ENCODE results near the gene NOL4L.

NOL4L gene

GRCh38 chr20:32436142-32436861, 148.8 kb downstream of the NOL4L start:
- H3K27ac Mint-ChIP-seq, result peak overlapping the region; percentile 63

GRCh38 chr20:32435449-32436107, 149.6 kb downstream of the NOL4L start:
- peaks cover 100% of the 10 kb centered on the region for H3K36me3 Mint-ChIP-seq
- H3K4me3 Mint-ChIP-seq, result no peak overlapping the region
- ATAC-seq (no peak), DNase-seq (ENCODE audit: low spot score in 2 of 2) (no peak)
- H3K4me1 Mint-ChIP-seq, result peaks cover 17% of the 10 kb centered on the region
- no peaks in the 10 kb centered on the region for H3K9me3 Mint-ChIP-seq
- no peak overlapping the region for H3K27ac Mint-ChIP-seq

More at GRCh38 chr20:32436142-32436861, 148.8 kb downstream of the NOL4L start:
- DNase-seq (ENCODE audit: low spot score in 2 of 2), result no peak
- ATAC-seq, result no peak
- H3K9me3 Mint-ChIP-seq, result no peaks in the 10 kb centered on the region
- H3K4me1 Mint-ChIP-seq, result peaks cover 25% of the 10 kb centered on the region
- H3K36me3 Mint-ChIP-seq, result peaks cover 100% of the 10 kb centered on the region
- no peak overlapping the region for H3K4me3 Mint-ChIP-seq

GRCh38 chr20:32434434-32434833, 150.7 kb downstream of the NOL4L start:
- Mint-ChIP-seq H3K9me3 (no peaks in the 10 kb centered on the region), H3K4me3 (no peak overlapping the region), H3K36me3 (peaks cover 100% of the 10 kb centered on the region), H3K4me1 (peaks cover 14% of the 10 kb centered on the region), H3K27ac (no peak overlapping the region)
- ATAC-seq (no peak), DNase-seq (ENCODE audit: low spot score in 2 of 2) (no peak)

GRCh38 chr20:32433311-32434021, 151.7 kb downstream of the NOL4L start:
- peaks cover 4% of the 10 kb centered on the region for H3K4me1 Mint-ChIP-seq
- peaks cover 100% of the 10 kb centered on the region for H3K36me3 Mint-ChIP-seq
- no peak for DNase-seq (ENCODE audit: low spot score in 2 of 2)
- H3K27ac Mint-ChIP-seq, result no peak overlapping the region
- H3K4me3 Mint-ChIP-seq, result no peak overlapping the region
- no peaks in the 10 kb centered on the region for H3K9me3 Mint-ChIP-seq
- no peak for ATAC-seq

- Mint-ChIP-seq H3K4me1 (peaks cover 6% of the 10 kb centered on the region), H3K27ac (peak overlapping the region; percentile 54), H3K36me3 (peaks cover 100% of the 10 kb centered on the region), H3K9me3 (no peaks in the 10 kb centered on the region), H3K4me3 (no peak overlapping the region)
- ATAC-seq, result no peak
- DNase-seq (ENCODE audit: low spot score in 2 of 2), result no peak
Observed at GRCh38 chr20:32432277-32432676, 152.9 kb downstream of the NOL4L start.

- peak overlapping the region; percentile 54 for H3K27ac Mint-ChIP-seq
- no peak for ATAC-seq
Observed at GRCh38 chr20:32431457-32431856, 153.7 kb downstream of the NOL4L start.

GRCh38 chr20:32429745-32430360, 155.3 kb downstream of the NOL4L start:
- Mint-ChIP-seq H3K27ac (no peak overlapping the region), H3K9me3 (no peaks in the 10 kb centered on the region), H3K4me3 (no peak overlapping the region), H3K36me3 (peaks cover 100% of the 10 kb centered on the region), H3K4me1 (peaks cover 20% of the 10 kb centered on the region)
- ATAC-seq, result no peak
- no peak for DNase-seq (ENCODE audit: low spot score in 2 of 2)

More at GRCh38 chr20:32431457-32431856, 153.7 kb downstream of the NOL4L start:
- H3K4me3 Mint-ChIP-seq, result no peak overlapping the region
- no peaks in the 10 kb centered on the region for H3K9me3 Mint-ChIP-seq
- DNase-seq (ENCODE audit: low spot score in 2 of 2), result no peak
- H3K4me1 Mint-ChIP-seq, result peaks cover 10% of the 10 kb centered on the region
- peaks cover 100% of the 10 kb centered on the region for H3K36me3 Mint-ChIP-seq

- no peak overlapping the region for H3K4me3 Mint-ChIP-seq
- peaks cover 98% of the 10 kb centered on the region for H3K36me3 Mint-ChIP-seq
- H3K27ac Mint-ChIP-seq, result peak overlapping the region; percentile 11
- no peaks in the 10 kb centered on the region for H3K9me3 Mint-ChIP-seq
- no peak for ATAC-seq
- peaks cover 22% of the 10 kb centered on the region for H3K4me1 Mint-ChIP-seq
- no peak for DNase-seq (ENCODE audit: low spot score in 2 of 2)
Observed at GRCh38 chr20:32429343-32429742, 155.8 kb downstream of the NOL4L start.

- peaks cover 22% of the 10 kb centered on the region for H3K4me1 Mint-ChIP-seq
- H3K36me3 Mint-ChIP-seq, result peaks cover 95% of the 10 kb centered on the region
- H3K27ac Mint-ChIP-seq, result peak overlapping the region; percentile 11
- ATAC-seq (no peak), DNase-seq (ENCODE audit: low spot score in 2 of 2) (no peak)
- no peaks in the 10 kb centered on the region for H3K9me3 Mint-ChIP-seq
- no peak overlapping the region for H3K4me3 Mint-ChIP-seq
Observed at GRCh38 chr20:32427996-32428395, 157.1 kb downstream of the NOL4L start.

- Mint-ChIP-seq H3K36me3 (peaks cover 76% of the 10 kb centered on the region), H3K27ac (no peak overlapping the region), H3K9me3 (no peaks in the 10 kb centered on the region), H3K4me3 (no peak overlapping the region), H3K4me1 (peaks cover 29% of the 10 kb centered on the region)
- ATAC-seq, result no peak
- DNase-seq (ENCODE audit: low spot score in 2 of 2), result no peak
Observed at GRCh38 chr20:32421290-32421689, 163.8 kb downstream of the NOL4L start.

GRCh38 chr20:32418376-32418775, 166.8 kb downstream of the NOL4L start:
- peaks cover 42% of the 10 kb centered on the region for H3K4me1 Mint-ChIP-seq

GRCh38 chr20:32416206-32416605, 168.9 kb downstream of the NOL4L start:
- ATAC-seq, result no peak
- Mint-ChIP-seq H3K27ac (no peak overlapping the region), H3K4me1 (peaks cover 58% of the 10 kb centered on the region), H3K36me3 (peaks cover 70% of the 10 kb centered on the region), H3K9me3 (no peaks in the 10 kb centered on the region), H3K4me3 (no peak overlapping the region)
- no peak for DNase-seq (ENCODE audit: low spot score in 2 of 2)

More at GRCh38 chr20:32418376-32418775, 166.8 kb downstream of the NOL4L start:
- Mint-ChIP-seq H3K27ac (peak overlapping the region; percentile 18), H3K9me3 (no peaks in the 10 kb centered on the region), H3K36me3 (peaks cover 68% of the 10 kb centered on the region), H3K4me3 (no peak overlapping the region)
- ATAC-seq (peak; percentile 51), DNase-seq (ENCODE audit: low spot score in 2 of 2) (no peak)

GRCh38 chr20:32415494-32415893, 169.6 kb downstream of the NOL4L start:
- H3K27ac Mint-ChIP-seq, result no peak overlapping the region
- no peak for ATAC-seq
- DNase-seq (ENCODE audit: low spot score in 2 of 2), result no peak
- H3K4me1 Mint-ChIP-seq, result peaks cover 58% of the 10 kb centered on the region
- H3K4me3 Mint-ChIP-seq, result no peak overlapping the region
- peaks cover 76% of the 10 kb centered on the region for H3K36me3 Mint-ChIP-seq
- no peaks in the 10 kb centered on the region for H3K9me3 Mint-ChIP-seq

- Mint-ChIP-seq H3K27ac (no peak overlapping the region), H3K4me3 (no peak overlapping the region), H3K36me3 (peaks cover 82% of the 10 kb centered on the region), H3K4me1 (peaks cover 53% of the 10 kb centered on the region), H3K9me3 (no peaks in the 10 kb centered on the region)
- DNase-seq (ENCODE audit: low spot score in 2 of 2), result no peak
- ATAC-seq, result no peak
Observed at GRCh38 chr20:32411955-32412706, 173.0 kb downstream of the NOL4L start.
